GM12864 (cell line): ENCODE data around the gene MACF1.
"Not testable (repeated sequence)": the region's sequence is repeated elsewhere in the genome, so short reads cannot be mapped to it uniquely, and the experiment has no call there.

ENCODE experiments used
- DNase-seq: peaks from one replicate; pipeline ENCODE4 v3.0.0-alpha.2; 2011; ENCODE audit warnings: low read depth
- H3K4me3 ChIP-seq: 2 replicates; pipeline ENCODE4 v1.5.1; 2011; ENCODE audit warnings: mild to moderate bottlenecking, low read depth, low read length, control low read depth
- CTCF ChIP-seq: IDR thresholded peaks from 2 replicates; pipeline ENCODE4 v1.5.1; 2011; ENCODE audit warnings: low read depth, mild to moderate bottlenecking, moderate library complexity, low read length, control low read depth, inconsistent platforms; ENCODE audit errors: missing control alignments

MACF1 gene

GRCh38 chr1:39441797-39442196, 237.3 kb downstream of the MACF1 start:
- H3K4me3 ChIP-seq = no peak overlapping the region
- TF ChIP-seq CTCF = no peak
- DNase-seq = no peak

GRCh38 chr1:39445573-39445972, 241.1 kb downstream of the MACF1 start:
- TF ChIP-seq CTCF = no peak
- no peak for DNase-seq
- no peak overlapping the region for H3K4me3 ChIP-seq

DNA sequence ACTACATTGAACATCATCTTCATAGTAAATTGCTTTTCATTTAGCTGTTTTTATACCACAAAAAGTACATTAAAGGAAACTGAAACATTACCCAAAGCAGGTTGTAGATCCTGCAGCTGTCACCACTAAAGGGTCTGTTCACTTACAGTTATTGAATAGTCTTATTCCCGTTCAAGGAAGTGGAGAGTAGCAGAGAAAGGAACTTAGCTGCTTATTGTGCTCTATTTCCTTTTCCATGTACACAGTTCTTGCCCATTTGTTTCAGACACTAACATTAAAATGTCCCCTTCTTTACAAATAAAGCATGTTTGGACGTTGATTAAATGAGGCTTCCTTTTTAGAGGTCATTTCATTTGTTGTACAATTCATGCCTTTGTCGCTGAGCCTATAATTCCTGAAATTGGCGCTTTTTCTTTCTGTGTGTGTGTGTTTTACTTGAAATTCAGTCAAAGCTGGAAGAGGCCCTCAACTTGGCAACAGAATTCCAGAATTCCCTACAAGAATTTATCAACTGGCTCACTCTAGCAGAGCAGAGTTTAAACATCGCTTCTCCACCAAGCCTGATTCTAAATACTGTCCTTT, 242.6 kb downstream of the MACF1 start:
- H3K4me3 ChIP-seq = no peak overlapping the region
- TF ChIP-seq CTCF = no peak
- no peak for DNase-seq

- DNase-seq, H3K4me3 ChIP-seq: not testable (repeated sequence)
These were observed 245.5 kb downstream of the MACF1 start for GRCh38 chr1:39450041-39450440.

- no peak overlapping the region for H3K4me3 ChIP-seq
- TF ChIP-seq CTCF = no peak
- no peak for DNase-seq
These were observed 246.6 kb downstream of the MACF1 start for GRCh38 chr1:39450956-39451606.

- no peak for DNase-seq
- no peak for TF ChIP-seq CTCF
These were observed 247.6 kb downstream of the MACF1 start for GRCh38 chr1:39452081-39452480.

GRCh38 chr1:39452540-39452939, 248.0 kb downstream of the MACF1 start:
- no peak for DNase-seq
- TF ChIP-seq CTCF = no peak
- no peak overlapping the region for H3K4me3 ChIP-seq

More at GRCh38 chr1:39452081-39452480, 247.6 kb downstream of the MACF1 start:
- no peak overlapping the region for H3K4me3 ChIP-seq
